Breast epithelium (tissue), 3 donors: ENCODE measurements around the gene CTAG1B.
"Not testable (repeated sequence)": the region's sequence is repeated elsewhere in the genome, so short reads cannot be mapped to it uniquely, and the experiment has no call there.

Source experiments
- POLR2A ChIP-seq: fragments of 450-650 bp; IDR thresholded peaks from one replicate; pipeline ENCODE4 v1.6.1; 2016; ENCODE audit warnings: antibody characterized with exemption, mild to moderate bottlenecking, moderate library complexity
- POLR2AphosphoS5 ChIP-seq, 3 donors: sonication (generic); formaldehyde crosslinking; IDR thresholded peaks; one replicate each; pipeline ENCODE4 v1.6.1; 2017; ENCODE audit warnings: antibody characterized with exemption in 3 of 3
- TF ChIP-seq, protein P1 (sequence below), 3 donors: fragments of 450-650 bp; IDR thresholded peaks; one replicate each; pipeline ENCODE4 v1.5.1; 2016 to 2017; ENCODE audit warnings: antibody characterized with exemption in 3 of 3, mild to moderate bottlenecking in 3 of 3, moderate library complexity in 3 of 3

DNA sequence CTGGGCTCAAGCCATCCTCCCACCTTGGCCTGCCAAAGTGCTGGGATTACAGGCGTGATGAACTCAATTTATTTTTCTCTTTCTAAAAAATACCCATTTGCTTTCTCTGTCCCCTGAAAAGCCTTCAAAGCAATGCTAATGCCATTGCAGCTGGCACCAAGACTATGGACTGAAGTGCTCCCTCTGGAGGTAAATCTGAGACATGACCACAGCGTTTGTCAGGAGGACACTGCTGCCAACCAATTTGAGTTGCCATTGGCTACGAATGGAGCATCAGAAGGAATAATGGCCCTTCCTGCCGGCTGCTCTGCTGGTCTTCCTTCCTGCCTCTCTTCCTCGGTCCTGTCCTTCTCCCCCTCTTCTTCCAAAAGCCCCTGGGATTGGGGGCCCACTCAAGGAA lies 44.0 kb downstream of the CTAG1B start:
- TF ChIP-seq, protein P1, sequence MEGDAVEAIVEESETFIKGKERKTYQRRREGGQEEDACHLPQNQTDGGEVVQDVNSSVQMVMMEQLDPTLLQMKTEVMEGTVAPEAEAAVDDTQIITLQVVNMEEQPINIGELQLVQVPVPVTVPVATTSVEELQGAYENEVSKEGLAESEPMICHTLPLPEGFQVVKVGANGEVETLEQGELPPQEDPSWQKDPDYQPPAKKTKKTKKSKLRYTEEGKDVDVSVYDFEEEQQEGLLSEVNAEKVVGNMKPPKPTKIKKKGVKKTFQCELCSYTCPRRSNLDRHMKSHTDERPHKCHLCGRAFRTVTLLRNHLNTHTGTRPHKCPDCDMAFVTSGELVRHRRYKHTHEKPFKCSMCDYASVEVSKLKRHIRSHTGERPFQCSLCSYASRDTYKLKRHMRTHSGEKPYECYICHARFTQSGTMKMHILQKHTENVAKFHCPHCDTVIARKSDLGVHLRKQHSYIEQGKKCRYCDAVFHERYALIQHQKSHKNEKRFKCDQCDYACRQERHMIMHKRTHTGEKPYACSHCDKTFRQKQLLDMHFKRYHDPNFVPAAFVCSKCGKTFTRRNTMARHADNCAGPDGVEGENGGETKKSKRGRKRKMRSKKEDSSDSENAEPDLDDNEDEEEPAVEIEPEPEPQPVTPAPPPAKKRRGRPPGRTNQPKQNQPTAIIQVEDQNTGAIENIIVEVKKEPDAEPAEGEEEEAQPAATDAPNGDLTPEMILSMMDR (IDR thresholded peaks at IDR 0.05) = not testable (repeated sequence)
- TF ChIP-seq POLR2AphosphoS5 (IDR thresholded peaks at IDR 0.05); POLR2A: not testable (repeated sequence)
